Astrocyte (in vitro differentiated cells and primary cell): ENCODE results near the gene CDKAL1. TPM values are rescaled to one million over a fixed set of nuclear protein-coding genes. Genes with fewer than 3 reads are reported as not detected.

Source experiments
- DNase-seq: peaks from one replicate; pipeline ENCODE4 v3.0.0-alpha.2; 2010; ENCODE audit warnings: low read depth
- FAIRE-seq: peaks from 2 replicates; lab custom pipeline; 2011; peaks lifted over from hg19 to GRCh38; lab: Jason Lieb, UNC
- H2AFZ ChIP-seq: 2 replicates; pipeline ENCODE4 v1.6.0; 2012; ENCODE audit warnings: low read depth, low read length, inconsistent platforms
- H3K27ac ChIP-seq: 2 replicates; pipeline ENCODE4 v1.5.1; 2011; ENCODE audit warnings: low read depth, low read length, inconsistent platforms
- H3K27me3 ChIP-seq: 2 replicates; pipeline ENCODE4 v1.6.0; 2011; ENCODE audit warnings: low read length, inconsistent platforms; ENCODE audit not compliant: insufficient read depth
- H3K36me3 ChIP-seq: 2 replicates; pipeline ENCODE4 v1.5.1; 2011; ENCODE audit warnings: low read length, inconsistent platforms; ENCODE audit not compliant: insufficient read depth
- H3K4me1 ChIP-seq: 2 replicates; pipeline ENCODE4 v1.5.1; 2011; ENCODE audit warnings: low read length, inconsistent platforms; ENCODE audit not compliant: insufficient read depth
- H3K4me2 ChIP-seq: 2 replicates; pipeline ENCODE4 v1.6.0; 2012; ENCODE audit warnings: low read length, inconsistent platforms
- H3K4me3 ChIP-seq: 2 replicates; pipeline ENCODE4 v1.5.1; 2011; ENCODE audit warnings: low read depth, mild to moderate bottlenecking, low read length, inconsistent platforms; ENCODE audit not compliant: insufficient read depth
- H3K79me2 ChIP-seq: 2 replicates; pipeline ENCODE4 v1.6.0; 2012; ENCODE audit warnings: mild to moderate bottlenecking, low read length, inconsistent platforms; ENCODE audit not compliant: insufficient read depth
- H3K9ac ChIP-seq: 2 replicates; pipeline ENCODE4 v1.6.0; 2012; ENCODE audit warnings: mild to moderate bottlenecking, low read length, inconsistent platforms
- H3K9me3 ChIP-seq: 2 replicates; pipeline ENCODE4 v1.5.1; 2012; ENCODE audit warnings: low read depth, mild to moderate bottlenecking, low read length, inconsistent platforms; ENCODE audit not compliant: insufficient read depth
- H4K20me1 ChIP-seq: 2 replicates; pipeline ENCODE4 v1.6.0; 2012; ENCODE audit warnings: low read length, inconsistent platforms; ENCODE audit not compliant: insufficient read depth
- H3K27ac Mint-ChIP-seq: one replicate; pipeline ENCODE4 v1.8.0; 2021; ENCODE audit warnings: mild to moderate bottlenecking, mixed read lengths; ENCODE audit not compliant: unreplicated experiment
- H3K27me3 Mint-ChIP-seq: one replicate; pipeline ENCODE4 v1.8.0; 2021; ENCODE audit warnings: low read depth, mixed read lengths; ENCODE audit not compliant: unreplicated experiment
- H3K36me3 Mint-ChIP-seq: one replicate; pipeline ENCODE4 v1.8.0; 2021; ENCODE audit warnings: low read depth, mixed read lengths; ENCODE audit not compliant: unreplicated experiment
- H3K4me1 Mint-ChIP-seq: one replicate; pipeline ENCODE4 v1.8.0; 2021; ENCODE audit warnings: low read depth, mixed read lengths; ENCODE audit not compliant: unreplicated experiment
- H3K4me3 Mint-ChIP-seq: one replicate; pipeline ENCODE4 v1.8.0; 2021; ENCODE audit warnings: mild to moderate bottlenecking, moderate library complexity, mixed read lengths; ENCODE audit not compliant: unreplicated experiment
- H3K9me3 Mint-ChIP-seq: one replicate; pipeline ENCODE4 v1.8.0; 2021; ENCODE audit warnings: mild to moderate bottlenecking, mixed read lengths; ENCODE audit not compliant: unreplicated experiment
- EZH2 ChIP-seq: IDR thresholded peaks from 2 replicates; pipeline ENCODE4 v1.6.1; 2012; ENCODE audit warnings: mild to moderate bottlenecking, low read length, inconsistent platforms; ENCODE audit not compliant: insufficient read depth
- total RNA-seq: library from RNA; stranded (reverse); gene quantifications from 2 replicates; pipeline ENCODE4 v1.2.1, GENCODE V29; 2021
- TF ChIP-seq, protein P1 (sequence below): IDR thresholded peaks from 2 replicates; pipeline ENCODE4 v1.5.1; 2011; ENCODE audit warnings: low read depth, mild to moderate bottlenecking, inconsistent platforms, low read length, moderate library complexity; ENCODE audit not compliant: insufficient read depth

Gene CDKAL1
- total RNA-seq, 1 donor from 2014 or later: 13.7 TPM

DNA sequence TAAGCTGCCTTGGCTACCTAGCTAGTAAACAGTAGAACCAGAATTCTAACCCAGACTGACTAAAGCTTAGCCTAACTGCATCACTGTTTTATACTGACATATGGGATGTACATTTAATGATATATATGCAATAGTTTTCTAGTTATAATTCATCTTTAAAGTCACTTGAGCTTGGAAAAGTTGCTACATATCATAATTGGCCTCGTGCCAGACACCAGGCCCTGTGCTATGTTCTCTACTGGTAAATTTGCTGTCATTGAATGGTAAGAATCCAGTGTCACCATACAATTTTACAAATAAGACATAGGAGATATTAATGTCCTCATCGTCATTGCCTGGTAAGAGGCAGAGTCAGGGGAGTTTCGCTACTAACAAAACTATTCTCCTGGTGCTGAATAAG lies 396.8 kb downstream of the CDKAL1 start:
- Mint-ChIP-seq H3K27me3 (no peaks in the 10 kb centered on the region), H3K27ac (no peak overlapping the region), H3K4me1 (peaks cover 7% of the 10 kb centered on the region), H3K4me3 (no peak overlapping the region), H3K36me3 (no peaks in the 10 kb centered on the region), H3K9me3 (no peaks in the 10 kb centered on the region)
- DNase-seq: no peak
- no peak overlapping the region for H3K27ac ChIP-seq
- H3K79me2 ChIP-seq: no peaks in the 10 kb centered on the region
- no peaks in the 10 kb centered on the region for H3K9me3 ChIP-seq
- FAIRE-seq: no peak
- no peaks in the 10 kb centered on the region for H3K36me3 ChIP-seq
- no peak overlapping the region for H3K4me3 ChIP-seq
- TF ChIP-seq, protein P1, sequence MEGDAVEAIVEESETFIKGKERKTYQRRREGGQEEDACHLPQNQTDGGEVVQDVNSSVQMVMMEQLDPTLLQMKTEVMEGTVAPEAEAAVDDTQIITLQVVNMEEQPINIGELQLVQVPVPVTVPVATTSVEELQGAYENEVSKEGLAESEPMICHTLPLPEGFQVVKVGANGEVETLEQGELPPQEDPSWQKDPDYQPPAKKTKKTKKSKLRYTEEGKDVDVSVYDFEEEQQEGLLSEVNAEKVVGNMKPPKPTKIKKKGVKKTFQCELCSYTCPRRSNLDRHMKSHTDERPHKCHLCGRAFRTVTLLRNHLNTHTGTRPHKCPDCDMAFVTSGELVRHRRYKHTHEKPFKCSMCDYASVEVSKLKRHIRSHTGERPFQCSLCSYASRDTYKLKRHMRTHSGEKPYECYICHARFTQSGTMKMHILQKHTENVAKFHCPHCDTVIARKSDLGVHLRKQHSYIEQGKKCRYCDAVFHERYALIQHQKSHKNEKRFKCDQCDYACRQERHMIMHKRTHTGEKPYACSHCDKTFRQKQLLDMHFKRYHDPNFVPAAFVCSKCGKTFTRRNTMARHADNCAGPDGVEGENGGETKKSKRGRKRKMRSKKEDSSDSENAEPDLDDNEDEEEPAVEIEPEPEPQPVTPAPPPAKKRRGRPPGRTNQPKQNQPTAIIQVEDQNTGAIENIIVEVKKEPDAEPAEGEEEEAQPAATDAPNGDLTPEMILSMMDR: no peak
- no peak for TF ChIP-seq EZH2
- H3K9ac ChIP-seq: no peak overlapping the region
- H3K4me2 ChIP-seq: no peak overlapping the region
- H2AFZ ChIP-seq: no peak overlapping the region
- H4K20me1 ChIP-seq: no peaks in the 10 kb centered on the region
- no peaks in the 10 kb centered on the region for H3K4me1 ChIP-seq
- no peaks in the 10 kb centered on the region for H3K27me3 ChIP-seq

- Histone ChIP-seq H3K9ac (no peak overlapping the region), H2AFZ (no peak overlapping the region), H3K27me3 (no peaks in the 10 kb centered on the region), H3K4me1 (no peaks in the 10 kb centered on the region), H3K27ac (no peak overlapping the region), H3K4me2 (no peak overlapping the region), H3K4me3 (no peak overlapping the region), H4K20me1 (no peaks in the 10 kb centered on the region), H3K79me2 (no peaks in the 10 kb centered on the region), H3K36me3 (no peaks in the 10 kb centered on the region), H3K9me3 (no peaks in the 10 kb centered on the region)
- Mint-ChIP-seq H3K4me3 (no peak overlapping the region), H3K4me1 (peaks cover 7% of the 10 kb centered on the region), H3K9me3 (no peaks in the 10 kb centered on the region), H3K36me3 (no peaks in the 10 kb centered on the region), H3K27me3 (no peaks in the 10 kb centered on the region), H3K27ac (no peak overlapping the region)
- no peak for DNase-seq
- FAIRE-seq: no peak
- TF ChIP-seq, protein P1: no peak
- TF ChIP-seq EZH2: no peak
Observed at GRCh38 chr6:20931772-20932171, 397.5 kb downstream of the CDKAL1 start.

- no peaks in the 10 kb centered on the region for H3K27me3 Mint-ChIP-seq
- no peak overlapping the region for H3K4me3 Mint-ChIP-seq
- Histone ChIP-seq H3K4me1 (no peaks in the 10 kb centered on the region), H3K9ac (no peak overlapping the region), H3K79me2 (no peaks in the 10 kb centered on the region), H3K27me3 (no peaks in the 10 kb centered on the region), H3K36me3 (no peaks in the 10 kb centered on the region), H3K4me2 (no peak overlapping the region), H3K9me3 (no peaks in the 10 kb centered on the region), H4K20me1 (no peaks in the 10 kb centered on the region), H2AFZ (no peak overlapping the region), H3K27ac (no peak overlapping the region), H3K4me3 (no peak overlapping the region)
- H3K36me3 Mint-ChIP-seq: no peaks in the 10 kb centered on the region
- FAIRE-seq (no peak), DNase-seq (peak; percentile 6)
- peaks cover 7% of the 10 kb centered on the region for H3K4me1 Mint-ChIP-seq
- no peak overlapping the region for H3K27ac Mint-ChIP-seq
- TF ChIP-seq, protein P1: no peak
- H3K9me3 Mint-ChIP-seq: no peaks in the 10 kb centered on the region
Observed at GRCh38 chr6:20932284-20932683, 398.0 kb downstream of the CDKAL1 start.
